ENCODE data around the gene HOXB2. TPM values are rescaled to one million over a fixed set of nuclear protein-coding genes. Genes with fewer than 3 reads are reported as not detected.
A peak's percentile ranks its signal among the peaks of the same experiment; 100 is the strongest.

Gene HOXB2
- total and polyA plus RNA-seq, 9 of the 15 experiments (the other 6 are each of a cell fraction or from before 2014, with no cell fraction given) = 2.1 to 97.7 (median 21.2) TPM

GRCh38 chr17:48556229-48556575 lies 11.3 kb upstream of the HOXB2 start (continued):
- TF ChIP-seq RCOR1 (IDR thresholded peaks at IDR 0.05; ENCODE audit: borderline replicate concordance in 1 of 2, low read depth in 2 of 2, low read length in 2 of 2) (no peak), ZBTB9 (CRISPR knock-in tag; IDR thresholded peaks at IDR 0.05) (no peak), ZNF77 (CRISPR knock-in tag; IDR thresholded peaks at IDR 0.05) (no peak), ZNF263 (CRISPR knock-in tag; IDR thresholded peaks at IDR 0.05; ENCODE audit: borderline replicate concordance) (no peak), NR2C2 (CRISPR knock-in tag; IDR thresholded peaks at IDR 0.05) (no peak), NR2C2 (tag; IDR thresholded peaks at IDR 0.05) (no peak)

- BruUV-seq (replicated peaks) = no TSS peak
- peak; percentile 83 for ATAC-seq
- intact Hi-C loops (cut with micrococcal nuclease) (no loop called here), in situ Hi-C loops (cut with MboI) (no loop called here)
- Histone ChIP-seq H3K79me2 (ENCODE audit: control insufficient read depth, insufficient read depth, low read length) (peaks cover 49% of the 10 kb centered on the region), H3K4me2 (ENCODE audit: insufficient read depth, low read length) (peak overlapping the region; percentile 79), H4K20me1 (replicated peaks; ENCODE audit: control insufficient read depth, insufficient read depth, low read length) (no peaks in the 10 kb centered on the region), H2AFZ (ENCODE audit: low read depth, low read length) (peak overlapping the region; percentile 64; the same call in 1 of the 2 replicates), H3K27ac (ENCODE audit: extremely low read depth, low read depth, low read length) (peak overlapping the region; percentile 93), H3K9ac (ENCODE audit: insufficient read depth in 1 of 2, low read depth in 2 of 2, low read length in 2 of 2) (peak overlapping the region; percentile 57 to 90), H3K9me1 (ENCODE audit: control insufficient read depth, insufficient read depth, low read length) (no peaks in the 10 kb centered on the region), H3K4me3 (peak overlapping the region; percentile 30), H3K4me1 (replicated peaks in 1 of 2; ENCODE audit: control insufficient read depth in 2 of 2, insufficient read depth in 2 of 2, low read length in 2 of 2) (peaks cover 47 to 56% of the 10 kb centered on the region in 2 experiments), H3K9me3 (replicated peaks; ENCODE audit: control insufficient read depth, insufficient read depth, low read depth, low read length) (no peaks in the 10 kb centered on the region), H3K27me3 (ENCODE audit: control insufficient read depth in 2 of 2, insufficient read depth in 2 of 2, low read length in 2 of 2) (no peaks in the 10 kb centered on the region), H3K36me3 (ENCODE audit: control insufficient read depth, insufficient read depth, low read length) (peaks cover 73% of the 10 kb centered on the region; the same call in 2 of the 3 replicates)
- peak; percentile 98 for FAIRE-seq
- ChIA-PET POLR2A (interaction anchor here (0.7 to 3.4 kb wide), 9 partner anchors 9 to 1266 kb away, joined by 3 to 21 read pairs (median 4); no protein-coding TSS in a partner anchor), CTCF (ENCODE audit: low intra/inter-chr PET ratio) (no interaction called here)
- WGBS (ENCODE audit: insufficient coverage, low coverage, missing lambda C conversion rate) = 0% methylated on average over 9 of the region's 36 CpGs
- peak; percentile 75 to 93 (median 84) for DNase-seq (ENCODE audit: extremely low read depth in 1 of 4, low spot score in 3 of 4)
- TF ChIP-seq ZFP91 (CRISPR knock-in tag; IDR thresholded peaks at IDR 0.05) = no peak
- TF ChIP-seq MEIS2 (IDR thresholded peaks at IDR 0.05; ENCODE audit: partially characterized antibody) = peak; percentile 99
- peak; percentile 68 for TF ChIP-seq POLR2H (tag; IDR thresholded peaks at IDR 0.05; ENCODE audit: low read depth)
- no peak for TF ChIP-seq ZNF146 (CRISPR knock-in tag; IDR thresholded peaks at IDR 0.05; ENCODE audit: unreplicated experiment)
- peak; percentile 65 for TF ChIP-seq NCOA1 (IDR thresholded peaks at IDR 0.05; ENCODE audit: low read depth)
- TF ChIP-seq ZNF449 (CRISPR knock-in tag; IDR thresholded peaks at IDR 0.05) = peak; percentile 64; the same call in 1 of the 2 replicates
- TF ChIP-seq RBM22 (IDR thresholded peaks at IDR 0.05; ENCODE audit: low read depth, low read length, poor library complexity, severe bottlenecking) = peak; percentile 33
- peak; percentile 94 for TF ChIP-seq GATAD2A (IDR thresholded peaks at IDR 0.05)
- TF ChIP-seq DPF2 (IDR thresholded peaks at IDR 0.05) = peak; percentile 89
These were observed 10.6 kb upstream of the HOXB2 start for GRCh38 chr17:48555258-48556228.
